Panc1 (cell line): Measurements from ENCODE around the gene C3orf80. TPM values are rescaled to one million over a fixed set of nuclear protein-coding genes. Genes with fewer than 3 reads are reported as not detected.

Experiments
- ATAC-seq: fragments of 200-7000 bp; cut with Tn5 transposase; 2 replicates; pipeline ENCODE4 v1.9.1; 2020; ENCODE audit warnings: mild to moderate bottlenecking, moderate library complexity
- BruUV-seq: library from RNA; stranded (reverse); fragments of 400-500 nt; replicated peaks from 2 replicates; lab custom pipeline; 2021; lab: Mats Ljungman, UMichigan
- CTCF ChIA-PET: fragments of 300-600 bp; sonication (Branson Sonifier 250); formaldehyde crosslinking; loops from one replicate; lab custom pipeline; 2022; ENCODE audit warnings: antibody characterized with exemption; lab: Charles Lee
- POLR2A ChIA-PET: fragments of 300-600 bp; sonication (Branson Sonifier 250); formaldehyde crosslinking; loops from one replicate; lab custom pipeline; 2022; ENCODE audit warnings: antibody characterized with exemption; lab: Charles Lee
- DNase-seq: peaks from one replicate; pipeline ENCODE4 v3.0.0-alpha.2; 2010; ENCODE audit warnings: low read depth, low spot score
- H3K27ac ChIP-seq: 2 replicates; pipeline ENCODE4 v1.5.1; 2011; ENCODE audit warnings: mild to moderate bottlenecking, low read length, inconsistent platforms
- H3K27me3 ChIP-seq: fragments of 200-500 bp; sonication (Bioruptor generic); 2 replicates; pipeline ENCODE4 v1.6.0; 2014; ENCODE audit warnings: low read length, inconsistent platforms; ENCODE audit not compliant: control insufficient read depth, insufficient read depth
- H3K36me3 ChIP-seq: fragments of 200-500 bp; sonication (Bioruptor generic); 2 replicates; pipeline ENCODE4 v1.5.1; 2014; ENCODE audit warnings: inconsistent platforms, mild to moderate bottlenecking, low read length, moderate library complexity; ENCODE audit not compliant: control insufficient read depth, insufficient read depth
- H3K4me1 ChIP-seq: 2 replicates; pipeline ENCODE4 v1.5.1; 2011; ENCODE audit warnings: inconsistent platforms, mild to moderate bottlenecking, low read length, moderate library complexity; ENCODE audit not compliant: control insufficient read depth, insufficient read depth
- H3K4me3 ChIP-seq, 2 experiments: 2 replicates each; pipeline ENCODE4 v1.5.1; 2011 to 2012; ENCODE audit warnings: low read depth in 2 of 2, low read length in 2 of 2, mild to moderate bottlenecking in 2 of 2, inconsistent platforms in 1 of 2, moderate library complexity in 1 of 2
- H3K9me3 ChIP-seq: fragments of 200-500 bp; sonication (Bioruptor generic); 2 replicates; pipeline ENCODE4 v1.5.1; 2014; ENCODE audit warnings: low read depth, mild to moderate bottlenecking, inconsistent platforms, low read length, moderate library complexity; ENCODE audit not compliant: control insufficient read depth, insufficient read depth
- CTCF ChIP-seq: fragments of 450-650 bp; IDR thresholded peaks from 2 replicates; pipeline ENCODE4 v1.5.1; 2017; ENCODE audit warnings: mild to moderate bottlenecking
- POLR2AphosphoS5 ChIP-seq: IDR thresholded peaks from 2 replicates; pipeline ENCODE4 v1.6.1; 2012; ENCODE audit warnings: mild to moderate bottlenecking, low read depth, low read length, moderate library complexity
- SIN3A ChIP-seq: IDR thresholded peaks from 2 replicates; pipeline ENCODE4 v1.6.1; 2012; ENCODE audit warnings: low read depth, mild to moderate bottlenecking, low read length, moderate library complexity, borderline replicate concordance; ENCODE audit not compliant: insufficient read depth
- TCF7L2 ChIP-seq: IDR thresholded peaks from 2 replicates; pipeline ENCODE4 v1.6.1; 2011; ENCODE audit warnings: mild to moderate bottlenecking, low read depth, low read length, inconsistent platforms
- in situ Hi-C: cut with HindIII; loops from 2 replicates; pipeline ENCODE4 v1.10.0; 2016; ENCODE audit warnings: low sequenced_read_pairs, low pct_unique_long_range_greater_than_20kb
- intact Hi-C: fragments of 100-400 bp; cut with micrococcal nuclease; formaldehyde crosslinking; loops from one replicate; pipeline ENCODE4 v1.10.0; 2022; ENCODE audit not compliant: unreplicated experiment
- total RNA-seq: library from RNA; stranded (reverse); gene quantifications from one replicate; pipeline ENCODE4 v1.2.1, GENCODE V29; 2021; ENCODE audit not compliant: unreplicated experiment
- TF ChIP-seq, protein P1 (sequence below), 2 experiments: IDR thresholded peaks; 2 replicates each; pipeline ENCODE4 v1.6.1; 2011 to 2012; ENCODE audit warnings: low read depth in 2 of 2, control low read depth in 1 of 2, low read length in 1 of 2, mild to moderate bottlenecking in 1 of 2, moderate library complexity in 1 of 2; ENCODE audit not compliant: insufficient read depth in 1 of 2

The C3orf80 gene
- total RNA-seq, 1 experiment from 2014 or later, result 0.05 TPM

DNA sequence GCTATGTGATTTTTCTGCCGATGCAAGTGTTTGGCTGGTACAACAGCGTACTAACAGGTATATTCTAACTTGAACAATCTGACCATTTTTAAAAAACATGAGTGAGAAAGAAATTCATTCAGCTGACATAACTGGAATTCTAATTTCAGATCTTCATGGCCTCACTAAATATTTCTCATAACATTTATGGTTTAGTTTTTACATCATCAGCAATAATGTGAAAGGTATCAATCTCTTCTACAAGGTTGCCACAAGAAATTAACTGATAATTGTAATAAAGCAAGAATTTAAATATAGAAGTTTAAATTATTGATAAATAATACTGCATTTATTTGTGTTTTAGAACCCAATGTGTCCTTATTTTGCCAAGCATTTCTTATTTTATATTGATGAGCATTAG lies 5.2 kb upstream of the C3orf80 start:
- peaks cover 37% of the 10 kb centered on the region for H3K27me3 ChIP-seq
- no TSS peak for BruUV-seq
- CTCF ChIA-PET, result no interaction called here
- POLR2A ChIA-PET, result no interaction called here
- H3K9me3 ChIP-seq, result no peaks in the 10 kb centered on the region
- intact Hi-C loops (loop anchor here (5.0 kb wide), 1 partner anchor 188 kb away; no protein-coding TSS in a partner anchor), in situ Hi-C loops (no loop called here)
- H3K27ac ChIP-seq, result no peak overlapping the region
- no peak for DNase-seq
- H3K4me1 ChIP-seq, result 0 out of 2 replicates have a peak, but pooled peaks cover 3% of the 10 kb centered on the region
- no peaks in the 10 kb centered on the region for H3K36me3 ChIP-seq
- no peak for TF ChIP-seq SIN3A
- TF ChIP-seq, protein P1, sequence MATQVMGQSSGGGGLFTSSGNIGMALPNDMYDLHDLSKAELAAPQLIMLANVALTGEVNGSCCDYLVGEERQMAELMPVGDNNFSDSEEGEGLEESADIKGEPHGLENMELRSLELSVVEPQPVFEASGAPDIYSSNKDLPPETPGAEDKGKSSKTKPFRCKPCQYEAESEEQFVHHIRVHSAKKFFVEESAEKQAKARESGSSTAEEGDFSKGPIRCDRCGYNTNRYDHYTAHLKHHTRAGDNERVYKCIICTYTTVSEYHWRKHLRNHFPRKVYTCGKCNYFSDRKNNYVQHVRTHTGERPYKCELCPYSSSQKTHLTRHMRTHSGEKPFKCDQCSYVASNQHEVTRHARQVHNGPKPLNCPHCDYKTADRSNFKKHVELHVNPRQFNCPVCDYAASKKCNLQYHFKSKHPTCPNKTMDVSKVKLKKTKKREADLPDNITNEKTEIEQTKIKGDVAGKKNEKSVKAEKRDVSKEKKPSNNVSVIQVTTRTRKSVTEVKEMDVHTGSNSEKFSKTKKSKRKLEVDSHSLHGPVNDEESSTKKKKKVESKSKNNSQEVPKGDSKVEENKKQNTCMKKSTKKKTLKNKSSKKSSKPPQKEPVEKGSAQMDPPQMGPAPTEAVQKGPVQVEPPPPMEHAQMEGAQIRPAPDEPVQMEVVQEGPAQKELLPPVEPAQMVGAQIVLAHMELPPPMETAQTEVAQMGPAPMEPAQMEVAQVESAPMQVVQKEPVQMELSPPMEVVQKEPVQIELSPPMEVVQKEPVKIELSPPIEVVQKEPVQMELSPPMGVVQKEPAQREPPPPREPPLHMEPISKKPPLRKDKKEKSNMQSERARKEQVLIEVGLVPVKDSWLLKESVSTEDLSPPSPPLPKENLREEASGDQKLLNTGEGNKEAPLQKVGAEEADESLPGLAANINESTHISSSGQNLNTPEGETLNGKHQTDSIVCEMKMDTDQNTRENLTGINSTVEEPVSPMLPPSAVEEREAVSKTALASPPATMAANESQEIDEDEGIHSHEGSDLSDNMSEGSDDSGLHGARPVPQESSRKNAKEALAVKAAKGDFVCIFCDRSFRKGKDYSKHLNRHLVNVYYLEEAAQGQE (IDR thresholded peaks at IDR 0.05; ENCODE audit: insufficient read depth in 1 of 2, low read depth in 2 of 2, low read length in 1 of 2), result no peak
- no peak for TF ChIP-seq TCF7L2
- no peak for TF ChIP-seq CTCF
- no peak for TF ChIP-seq POLR2AphosphoS5
- no peak overlapping the region for H3K4me3 ChIP-seq
- no peak for ATAC-seq

DNA sequence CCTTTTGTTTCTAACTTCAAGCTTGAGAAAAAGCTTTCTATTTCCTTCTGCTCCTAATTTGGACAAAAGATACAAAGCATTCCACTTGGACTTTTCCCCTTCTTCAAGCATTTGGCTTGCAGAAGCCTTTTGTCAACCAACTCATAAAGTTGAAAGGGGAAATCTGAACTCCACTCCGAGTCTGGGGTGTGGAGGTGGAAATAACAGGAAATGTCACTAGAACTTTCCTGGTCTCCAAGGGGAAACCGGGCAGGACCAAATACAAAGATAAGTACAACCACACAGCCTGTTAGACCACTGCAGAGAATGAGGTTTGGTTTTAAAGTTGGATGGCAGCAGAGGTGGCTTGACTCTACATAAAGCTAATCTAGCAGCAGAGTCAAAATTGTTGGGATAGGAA lies 4.2 kb upstream of the C3orf80 start:
- in situ Hi-C loops, result no loop called here
- no peak overlapping the region for H3K27ac ChIP-seq
- no peak overlapping the region for H3K4me3 ChIP-seq
- no TSS peak for BruUV-seq
- CTCF ChIA-PET, result no interaction called here
- H3K36me3 ChIP-seq, result no peaks in the 10 kb centered on the region
- DNase-seq (no peak), ATAC-seq (no peak)
- peaks cover 34% of the 10 kb centered on the region for H3K27me3 ChIP-seq
- intact Hi-C loops, result loop anchor here (5.0 kb wide), 1 partner anchor 189 kb away; no protein-coding TSS in a partner anchor
- POLR2A ChIA-PET, result no interaction called here
- 0 out of 2 replicates have a peak, but pooled peaks cover 3% of the 10 kb centered on the region for H3K4me1 ChIP-seq
- TF ChIP-seq, protein P1 (IDR thresholded peaks at IDR 0.05; ENCODE audit: insufficient read depth in 1 of 2, low read depth in 2 of 2, low read length in 1 of 2), result no peak
- TF ChIP-seq SIN3A, result no peak
- no peak for TF ChIP-seq TCF7L2
- no peak for TF ChIP-seq POLR2AphosphoS5
- no peak for TF ChIP-seq CTCF
- no peaks in the 10 kb centered on the region for H3K9me3 ChIP-seq
